ENCODE data around the gene MBD6.
"Not testable (repeated sequence)": the region's sequence is repeated elsewhere in the genome, so short reads cannot be mapped to it uniquely, and the experiment has no call there.

The MBD6 gene

DNA sequence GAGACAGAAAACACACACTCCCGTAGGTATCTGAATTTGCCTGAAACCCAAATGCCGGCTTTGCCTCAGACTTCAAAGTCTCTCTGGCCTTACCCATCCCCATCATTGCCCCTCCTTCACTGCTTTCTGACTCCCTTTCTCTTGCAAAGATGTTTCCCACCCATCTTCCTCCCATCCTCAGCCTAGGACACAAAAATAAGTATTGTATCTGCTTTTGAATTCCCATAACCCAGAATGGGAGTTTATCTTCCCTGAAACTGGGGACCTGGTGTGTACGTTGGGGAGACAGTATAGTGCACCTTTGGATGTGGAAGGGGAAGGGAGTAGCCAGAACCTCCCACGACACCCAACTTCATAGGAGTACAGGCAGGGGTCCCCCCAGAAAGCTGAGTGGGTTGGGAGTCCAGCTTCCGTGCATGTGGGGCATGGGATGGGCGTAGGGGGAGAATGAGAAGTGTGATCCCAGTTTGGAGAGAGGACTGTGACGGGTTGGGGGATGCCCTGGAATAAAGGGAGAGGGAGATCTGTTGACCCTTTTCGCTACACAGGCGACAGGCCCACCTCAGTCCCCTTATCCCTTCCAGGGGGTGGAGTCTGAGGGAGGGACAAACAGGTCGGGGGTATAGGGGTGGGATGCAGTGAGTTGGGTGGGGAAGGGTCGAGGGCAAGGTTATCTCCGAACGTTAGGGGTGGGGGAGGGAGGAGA is 26.7 kb downstream of the MBD6 start:
- no peak for DNase-seq (ENCODE audit: low read depth in 2 of 2)

DNA sequence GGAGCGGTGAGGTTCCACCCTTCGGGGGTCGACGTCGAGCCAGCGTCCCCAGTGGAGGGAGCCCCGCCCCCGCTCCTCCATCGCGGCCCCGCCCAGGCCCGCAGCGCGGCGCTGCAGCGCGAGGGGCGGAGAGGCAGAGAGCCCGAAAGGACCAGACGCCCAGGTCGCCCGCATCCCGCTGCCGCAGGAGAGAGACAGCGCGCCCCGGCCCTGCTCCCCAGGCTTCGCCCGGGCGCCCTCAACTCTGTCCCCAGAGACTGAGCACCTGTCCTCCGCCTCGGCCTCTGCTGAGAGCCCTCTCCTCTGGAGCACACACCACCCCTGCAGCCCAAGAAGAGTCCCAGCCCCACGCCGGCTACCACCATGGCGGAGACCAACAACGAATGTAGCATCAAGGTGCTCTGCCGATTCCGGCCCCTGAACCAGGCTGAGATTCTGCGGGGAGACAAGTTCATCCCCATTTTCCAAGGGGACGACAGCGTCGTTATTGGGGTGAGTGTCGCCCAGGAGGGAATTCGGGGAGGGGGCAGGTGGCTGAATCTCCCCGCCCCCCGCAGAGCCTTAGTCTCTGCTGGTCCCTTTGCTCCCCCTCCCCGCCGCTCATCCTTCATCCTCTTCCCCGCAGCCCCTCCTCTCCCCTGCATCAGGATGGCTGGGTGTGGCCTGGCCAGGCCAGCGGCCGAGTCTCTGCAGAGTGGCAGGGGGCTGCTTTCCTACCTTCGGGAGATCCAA is 27.5 kb downstream of the MBD6 start, which contains the start of gene KIF5A:
Gene KIF5A, plus strand, starts transcription at position 136 of the 732 bp plus-strand sequence. Its CDS starts 228 bp downstream, at position 364.
- peak; percentile 56 to 58 for DNase-seq (ENCODE audit: low read depth in 2 of 2)

DNA sequence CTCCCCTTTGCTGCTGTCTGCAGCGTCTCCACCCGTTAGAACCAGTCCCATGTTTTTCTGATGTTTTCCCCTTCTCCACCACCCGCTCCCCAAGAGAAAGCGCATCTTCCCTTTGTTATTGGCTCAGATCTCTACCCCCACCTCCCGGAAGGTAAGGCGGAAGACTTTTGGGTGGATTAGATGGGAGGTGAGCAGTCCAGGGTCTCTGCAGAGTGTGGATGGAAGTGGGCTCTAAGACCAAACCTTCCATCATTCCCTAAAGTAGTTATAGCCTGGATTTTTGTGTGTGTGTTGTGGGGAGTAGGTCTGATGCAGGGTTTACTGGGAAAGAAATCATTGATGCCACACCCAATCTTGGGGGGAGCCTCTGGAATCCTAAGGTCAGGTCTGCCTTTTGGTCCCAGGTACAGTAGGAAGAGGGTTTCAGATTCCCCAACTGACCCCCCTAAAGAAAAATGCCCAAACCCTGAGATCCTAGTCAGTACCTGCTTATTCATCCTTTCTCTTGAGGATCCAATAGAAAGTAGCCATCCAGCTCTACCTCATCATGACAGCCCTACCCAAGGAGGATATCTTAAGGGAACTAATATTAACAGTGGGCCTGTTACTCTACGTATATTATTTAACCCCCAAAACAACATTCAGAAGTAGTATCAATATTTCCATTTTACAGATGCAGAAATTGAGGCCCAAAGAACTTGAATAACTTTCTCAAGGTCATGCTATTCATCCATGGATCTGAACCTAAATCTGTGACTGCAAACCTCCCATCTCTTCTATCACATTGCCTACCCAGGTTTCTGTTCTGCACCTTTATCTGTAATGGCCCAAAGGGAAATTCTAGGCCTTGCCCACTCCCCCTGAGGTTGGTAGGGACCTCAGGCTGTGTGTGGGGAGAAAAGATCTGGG is 28.3 kb downstream of the MBD6 start:
- DNase-seq (ENCODE audit: low read depth in 2 of 2) = no peak

DNA sequence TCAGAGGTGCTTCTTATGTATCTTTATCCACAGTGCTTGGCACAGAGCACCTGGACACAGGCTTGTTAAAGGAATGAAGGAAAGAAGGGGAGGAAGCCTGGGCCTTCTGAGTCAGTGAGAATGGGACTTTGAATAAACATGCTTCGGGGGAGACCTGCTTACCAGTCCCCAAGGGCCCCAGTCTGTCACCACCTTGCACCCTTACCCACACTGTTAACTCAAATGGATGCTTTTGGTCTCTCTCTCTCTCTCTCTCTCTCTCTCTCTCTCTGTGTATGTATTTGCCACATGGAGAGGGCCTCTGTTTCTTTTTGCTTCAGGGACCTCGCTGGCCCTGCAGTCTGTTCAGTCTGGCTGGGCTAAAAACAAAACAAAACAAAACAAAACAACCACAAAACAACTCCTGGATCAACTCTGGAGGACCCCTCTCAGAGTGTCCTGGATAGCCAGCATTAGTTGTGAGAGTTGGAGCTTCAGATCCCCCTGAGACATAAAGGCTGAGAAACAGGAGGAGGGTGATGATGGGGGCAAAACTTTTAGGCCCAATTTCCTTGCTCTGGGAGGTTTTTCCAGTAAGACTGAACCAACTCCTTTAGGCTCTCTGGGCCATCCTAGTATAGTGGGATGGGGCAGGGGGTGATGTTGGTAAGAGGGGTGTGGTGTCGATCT is 29.1 kb downstream of the MBD6 start:
- DNase-seq (ENCODE audit: low read depth in 2 of 2) = no peak

GRCh38 chr12:57552306-57552651 is 29.7 kb downstream of the MBD6 start:
- no peak for DNase-seq (ENCODE audit: low read depth in 2 of 2)

GRCh38 chr12:57552835-57553313 is 30.2 kb downstream of the MBD6 start:
- DNase-seq (ENCODE audit: low read depth in 2 of 2) = no peak

- DNase-seq (ENCODE audit: low read depth in 2 of 2) = no peak
Measured at GRCh38 chr12:57553343-57554202, 30.9 kb downstream of the MBD6 start.

GRCh38 chr12:57554453-57554852 is 31.8 kb downstream of the MBD6 start:
- no peak for DNase-seq (ENCODE audit: low read depth in 2 of 2)

DNA sequence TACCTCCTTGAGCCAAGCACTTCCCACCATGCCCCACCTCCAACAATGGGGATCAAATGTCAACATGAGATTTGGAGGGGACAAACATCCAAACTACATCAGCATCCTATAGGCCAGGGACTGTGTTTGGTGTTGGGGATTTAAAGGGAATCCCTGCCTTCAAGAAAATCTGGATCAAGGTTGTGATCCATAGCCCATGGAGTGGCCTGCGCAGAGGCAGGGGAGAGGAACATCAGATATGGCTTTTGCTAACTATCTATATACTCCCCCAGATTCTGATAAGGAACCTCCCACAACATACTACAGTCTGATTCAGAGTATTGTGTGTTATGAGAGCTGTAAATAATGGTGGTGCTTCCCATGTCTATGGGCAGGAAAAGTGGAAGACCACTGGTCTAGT is 32.3 kb downstream of the MBD6 start:
- no peak for DNase-seq (ENCODE audit: low read depth in 2 of 2)

- DNase-seq (ENCODE audit: low read depth in 2 of 2) = no peak
Measured at GRCh38 chr12:57558864-57559263, 36.2 kb downstream of the MBD6 start.

GRCh38 chr12:57560516-57560915 is 37.9 kb downstream of the MBD6 start:
- DNase-seq (ENCODE audit: low read depth in 2 of 2) = no peak

GRCh38 chr12:57561117-57561516 is 38.5 kb downstream of the MBD6 start:
- DNase-seq (ENCODE audit: low read depth in 2 of 2) = not testable (repeated sequence)

GRCh38 chr12:57563358-57563757 is 40.7 kb downstream of the MBD6 start:
- no peak for DNase-seq (ENCODE audit: low read depth in 2 of 2)

DNA sequence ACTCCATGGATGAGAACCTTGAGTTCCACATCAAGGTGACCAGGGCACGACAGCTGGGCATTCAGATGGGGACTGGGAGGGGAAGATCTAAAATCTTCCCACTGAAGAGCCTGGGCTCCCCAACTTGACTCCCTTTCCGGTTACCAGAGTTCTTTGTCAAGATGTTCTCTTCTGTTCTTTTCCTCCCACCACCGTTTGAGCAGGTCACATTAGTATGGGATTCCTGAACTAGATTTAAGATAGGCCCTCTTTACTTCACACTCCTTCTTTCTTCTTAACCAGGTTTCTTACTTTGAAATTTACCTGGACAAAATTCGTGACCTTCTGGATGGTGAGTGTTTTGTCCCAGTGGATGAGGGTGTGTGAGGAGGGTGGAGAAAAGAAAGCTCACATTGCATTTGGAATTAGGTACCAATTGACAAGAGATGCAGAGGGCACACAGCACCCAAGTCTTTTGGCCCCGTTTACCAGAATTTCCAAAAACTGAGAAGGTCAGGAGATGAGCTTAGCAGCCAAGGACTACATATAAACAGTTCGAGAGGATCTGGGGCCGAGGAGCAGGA is 41.6 kb downstream of the MBD6 start:
- no peak for DNase-seq (ENCODE audit: low read depth in 2 of 2)

GRCh38 chr12:57568838-57569237 is 46.2 kb downstream of the MBD6 start:
- DNase-seq (ENCODE audit: low read depth in 2 of 2) = no peak

DNA sequence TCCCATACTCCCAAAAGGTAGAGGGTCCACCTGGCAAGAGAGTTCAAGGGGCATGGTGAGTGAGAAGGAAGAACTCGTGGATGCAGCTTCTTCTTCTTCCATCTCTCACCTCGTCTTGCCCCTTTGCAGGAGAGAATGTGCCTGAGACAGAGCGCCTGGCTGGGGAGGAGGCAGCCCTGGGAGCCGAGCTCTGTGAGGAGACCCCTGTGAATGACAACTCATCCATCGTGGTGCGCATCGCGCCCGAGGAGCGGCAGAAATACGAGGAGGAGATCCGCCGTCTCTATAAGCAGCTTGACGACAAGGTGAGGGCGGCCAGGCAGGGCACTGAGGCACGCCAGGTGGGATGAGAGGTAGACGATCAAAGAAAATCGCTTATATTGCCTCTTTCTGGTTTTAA is 47.2 kb downstream of the MBD6 start:
- no peak for DNase-seq (ENCODE audit: low read depth in 2 of 2)

DNA sequence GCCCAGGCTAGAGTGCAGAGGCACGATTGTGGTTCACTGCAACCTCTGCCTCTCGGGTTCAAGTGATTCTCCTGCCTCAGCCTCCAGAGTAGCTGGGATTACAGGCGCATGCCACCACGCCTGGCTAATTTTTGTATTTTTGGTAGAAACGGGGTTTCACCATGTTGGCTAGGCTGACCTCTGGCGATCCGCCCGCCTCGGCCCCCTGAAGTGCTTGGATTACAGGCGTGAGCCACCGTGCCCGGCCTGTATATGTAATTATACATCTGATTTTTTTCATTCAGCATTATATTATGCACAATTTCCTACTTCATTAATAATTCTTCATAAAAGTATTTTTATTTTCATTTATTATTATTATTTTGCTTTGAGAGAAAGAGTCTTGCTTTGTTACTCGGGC is 47.8 kb downstream of the MBD6 start:
- DNase-seq (ENCODE audit: low read depth in 2 of 2) = not testable (repeated sequence)

DNA sequence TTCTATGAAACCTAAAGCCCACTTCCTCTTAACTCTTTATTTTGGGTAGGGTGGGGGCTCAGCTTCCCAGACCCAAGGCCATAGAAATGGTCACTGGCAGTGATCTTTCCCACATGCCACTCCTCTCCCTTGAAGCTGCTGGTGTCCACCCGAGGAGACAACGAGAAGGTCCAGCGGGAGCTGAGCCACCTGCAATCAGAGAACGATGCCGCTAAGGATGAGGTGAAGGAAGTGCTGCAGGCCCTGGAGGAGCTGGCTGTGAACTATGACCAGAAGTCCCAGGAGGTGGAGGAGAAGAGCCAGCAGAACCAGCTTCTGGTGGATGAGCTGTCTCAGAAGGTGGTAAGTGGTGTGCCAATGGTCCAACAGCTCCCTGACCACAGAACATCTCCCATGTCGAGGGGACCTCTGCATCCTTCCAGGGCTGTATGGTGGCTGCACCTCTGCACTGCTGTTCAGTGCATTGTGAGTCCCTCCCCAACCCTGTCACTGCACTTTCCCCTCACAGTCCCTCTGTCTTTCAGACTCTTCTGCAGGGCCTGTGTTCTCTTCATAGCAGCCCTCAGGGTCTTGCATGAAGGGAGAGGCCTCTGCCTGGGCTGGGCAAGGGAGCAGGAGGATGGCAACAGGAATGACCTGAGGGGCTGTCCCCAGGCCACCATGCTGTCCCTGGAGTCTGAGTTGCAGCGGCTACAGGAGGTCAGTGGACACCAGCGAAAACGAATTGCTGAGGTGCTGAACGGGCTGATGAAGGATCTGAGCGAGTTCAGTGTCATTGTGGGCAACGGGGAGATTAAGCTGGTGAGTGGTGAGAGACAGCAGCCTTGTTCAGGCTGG is 49.5 kb downstream of the MBD6 start:
- no peak for DNase-seq (ENCODE audit: low read depth in 2 of 2)

- no peak for DNase-seq (ENCODE audit: low read depth in 2 of 2)
Measured at GRCh38 chr12:57574795-57575194, 52.2 kb downstream of the MBD6 start.

Data from stimulated activated CD8-positive, alpha-beta memory T cell treated with anti-CD3 and anti-CD28 coated beads, Interleukin-2, amount 100 ng/mL, for 48 hours (primary cell).